Liver (tissue), 3 donors: Measurements from ENCODE around the gene LY86.

Source experiments
- FOXA1 ChIP-seq: IDR thresholded peaks from 2 replicates; pipeline ENCODE4 v1.6.1; 2016; ENCODE audit warnings: antibody characterized with exemption
- FOXA2 ChIP-seq: IDR thresholded peaks from 2 replicates; pipeline ENCODE4 v1.6.1; 2016; ENCODE audit warnings: antibody characterized with exemption
- JUND ChIP-seq, 2 donors: IDR thresholded peaks; 2 replicates each; pipeline ENCODE4 v1.6.1; 2016; ENCODE audit warnings: antibody characterized with exemption in 2 of 2
- RAD21 ChIP-seq, 2 donors: IDR thresholded peaks; 2 replicates each; pipeline ENCODE4 v1.6.1; 2016; ENCODE audit warnings: antibody characterized with exemption in 2 of 2, mild to moderate bottlenecking in 2 of 2
- RXRA ChIP-seq, 2 donors: IDR thresholded peaks; 2 replicates each; pipeline ENCODE4 v1.6.1; 2017 to 2018; ENCODE audit warnings: antibody characterized with exemption in 2 of 2, mild to moderate bottlenecking in 1 of 2
- SP1 ChIP-seq: IDR thresholded peaks from 2 replicates; pipeline ENCODE4 v1.6.1; 2018; ENCODE audit warnings: antibody characterized with exemption, mild to moderate bottlenecking
- TAF1 ChIP-seq: conservative IDR thresholded peaks from 2 replicates; pipeline ENCODE4 v1.6.1; 2016; ENCODE audit warnings: antibody characterized with exemption, mild to moderate bottlenecking
- YY1 ChIP-seq: IDR thresholded peaks from 2 replicates; pipeline ENCODE4 v1.6.1; 2016; ENCODE audit warnings: antibody characterized with exemption, mild to moderate bottlenecking
- TF ChIP-seq, protein P1 (sequence below): IDR thresholded peaks from 2 replicates; pipeline ENCODE4 v1.6.1; 2016; ENCODE audit warnings: antibody characterized with exemption
- TF ChIP-seq, protein P2 (sequence below): IDR thresholded peaks from 2 replicates; pipeline ENCODE4 v1.6.1; 2016; ENCODE audit warnings: antibody characterized with exemption
- TF ChIP-seq, protein P3 (sequence below): fragments of 150-350 bp; IDR thresholded peaks from 2 replicates; pipeline ENCODE4 v1.5.1; 2017; ENCODE audit warnings: improper control_type of control experiment, low read depth, low read length; ENCODE audit not compliant: missing input control
- TF ChIP-seq, protein P4 (sequence below): IDR thresholded peaks from 2 replicates; pipeline ENCODE4 v1.6.1; 2016; ENCODE audit warnings: antibody characterized with exemption, mild to moderate bottlenecking
- TF ChIP-seq, protein P5 (sequence below): IDR thresholded peaks from 2 replicates; pipeline ENCODE4 v1.6.1; 2016; ENCODE audit warnings: antibody characterized with exemption
- donor health status: healthy.
- donor health status: healthy.

DNA sequence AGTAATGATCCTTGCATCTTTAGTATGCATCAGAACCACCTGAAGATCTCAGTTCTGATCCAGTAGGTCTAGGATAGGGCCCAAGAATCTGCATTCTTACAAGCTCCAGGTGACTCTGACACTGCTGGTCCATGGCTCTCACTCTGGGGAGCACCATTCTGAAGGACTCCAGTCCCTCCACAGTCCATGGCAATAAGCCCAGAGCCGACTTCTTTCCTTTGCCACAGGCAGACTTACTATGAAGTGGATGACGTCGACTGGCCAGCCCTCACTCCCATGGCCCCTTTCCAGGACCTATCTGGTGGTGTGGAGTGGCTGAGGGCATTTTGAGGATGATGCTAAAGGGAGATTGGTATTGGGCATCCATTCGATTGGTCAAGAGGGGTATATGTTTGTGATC lies 21.8 kb upstream of the LY86 start:
- TF ChIP-seq, protein P1, sequence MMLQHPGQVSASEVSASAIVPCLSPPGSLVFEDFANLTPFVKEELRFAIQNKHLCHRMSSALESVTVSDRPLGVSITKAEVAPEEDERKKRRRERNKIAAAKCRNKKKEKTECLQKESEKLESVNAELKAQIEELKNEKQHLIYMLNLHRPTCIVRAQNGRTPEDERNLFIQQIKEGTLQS: no peak
- TF ChIP-seq RAD21 (IDR thresholded peaks at IDR 0.05): no peak
- TF ChIP-seq, protein P2, sequence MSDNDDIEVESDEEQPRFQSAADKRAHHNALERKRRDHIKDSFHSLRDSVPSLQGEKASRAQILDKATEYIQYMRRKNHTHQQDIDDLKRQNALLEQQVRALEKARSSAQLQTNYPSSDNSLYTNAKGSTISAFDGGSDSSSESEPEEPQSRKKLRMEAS: no peak
- TF ChIP-seq, protein P3, sequence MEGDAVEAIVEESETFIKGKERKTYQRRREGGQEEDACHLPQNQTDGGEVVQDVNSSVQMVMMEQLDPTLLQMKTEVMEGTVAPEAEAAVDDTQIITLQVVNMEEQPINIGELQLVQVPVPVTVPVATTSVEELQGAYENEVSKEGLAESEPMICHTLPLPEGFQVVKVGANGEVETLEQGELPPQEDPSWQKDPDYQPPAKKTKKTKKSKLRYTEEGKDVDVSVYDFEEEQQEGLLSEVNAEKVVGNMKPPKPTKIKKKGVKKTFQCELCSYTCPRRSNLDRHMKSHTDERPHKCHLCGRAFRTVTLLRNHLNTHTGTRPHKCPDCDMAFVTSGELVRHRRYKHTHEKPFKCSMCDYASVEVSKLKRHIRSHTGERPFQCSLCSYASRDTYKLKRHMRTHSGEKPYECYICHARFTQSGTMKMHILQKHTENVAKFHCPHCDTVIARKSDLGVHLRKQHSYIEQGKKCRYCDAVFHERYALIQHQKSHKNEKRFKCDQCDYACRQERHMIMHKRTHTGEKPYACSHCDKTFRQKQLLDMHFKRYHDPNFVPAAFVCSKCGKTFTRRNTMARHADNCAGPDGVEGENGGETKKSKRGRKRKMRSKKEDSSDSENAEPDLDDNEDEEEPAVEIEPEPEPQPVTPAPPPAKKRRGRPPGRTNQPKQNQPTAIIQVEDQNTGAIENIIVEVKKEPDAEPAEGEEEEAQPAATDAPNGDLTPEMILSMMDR: no peak
- TF ChIP-seq, protein P4, sequence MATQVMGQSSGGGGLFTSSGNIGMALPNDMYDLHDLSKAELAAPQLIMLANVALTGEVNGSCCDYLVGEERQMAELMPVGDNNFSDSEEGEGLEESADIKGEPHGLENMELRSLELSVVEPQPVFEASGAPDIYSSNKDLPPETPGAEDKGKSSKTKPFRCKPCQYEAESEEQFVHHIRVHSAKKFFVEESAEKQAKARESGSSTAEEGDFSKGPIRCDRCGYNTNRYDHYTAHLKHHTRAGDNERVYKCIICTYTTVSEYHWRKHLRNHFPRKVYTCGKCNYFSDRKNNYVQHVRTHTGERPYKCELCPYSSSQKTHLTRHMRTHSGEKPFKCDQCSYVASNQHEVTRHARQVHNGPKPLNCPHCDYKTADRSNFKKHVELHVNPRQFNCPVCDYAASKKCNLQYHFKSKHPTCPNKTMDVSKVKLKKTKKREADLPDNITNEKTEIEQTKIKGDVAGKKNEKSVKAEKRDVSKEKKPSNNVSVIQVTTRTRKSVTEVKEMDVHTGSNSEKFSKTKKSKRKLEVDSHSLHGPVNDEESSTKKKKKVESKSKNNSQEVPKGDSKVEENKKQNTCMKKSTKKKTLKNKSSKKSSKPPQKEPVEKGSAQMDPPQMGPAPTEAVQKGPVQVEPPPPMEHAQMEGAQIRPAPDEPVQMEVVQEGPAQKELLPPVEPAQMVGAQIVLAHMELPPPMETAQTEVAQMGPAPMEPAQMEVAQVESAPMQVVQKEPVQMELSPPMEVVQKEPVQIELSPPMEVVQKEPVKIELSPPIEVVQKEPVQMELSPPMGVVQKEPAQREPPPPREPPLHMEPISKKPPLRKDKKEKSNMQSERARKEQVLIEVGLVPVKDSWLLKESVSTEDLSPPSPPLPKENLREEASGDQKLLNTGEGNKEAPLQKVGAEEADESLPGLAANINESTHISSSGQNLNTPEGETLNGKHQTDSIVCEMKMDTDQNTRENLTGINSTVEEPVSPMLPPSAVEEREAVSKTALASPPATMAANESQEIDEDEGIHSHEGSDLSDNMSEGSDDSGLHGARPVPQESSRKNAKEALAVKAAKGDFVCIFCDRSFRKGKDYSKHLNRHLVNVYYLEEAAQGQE: no peak
- TF ChIP-seq TAF1: no peak
- no peak for TF ChIP-seq SP1
- TF ChIP-seq, protein P5, sequence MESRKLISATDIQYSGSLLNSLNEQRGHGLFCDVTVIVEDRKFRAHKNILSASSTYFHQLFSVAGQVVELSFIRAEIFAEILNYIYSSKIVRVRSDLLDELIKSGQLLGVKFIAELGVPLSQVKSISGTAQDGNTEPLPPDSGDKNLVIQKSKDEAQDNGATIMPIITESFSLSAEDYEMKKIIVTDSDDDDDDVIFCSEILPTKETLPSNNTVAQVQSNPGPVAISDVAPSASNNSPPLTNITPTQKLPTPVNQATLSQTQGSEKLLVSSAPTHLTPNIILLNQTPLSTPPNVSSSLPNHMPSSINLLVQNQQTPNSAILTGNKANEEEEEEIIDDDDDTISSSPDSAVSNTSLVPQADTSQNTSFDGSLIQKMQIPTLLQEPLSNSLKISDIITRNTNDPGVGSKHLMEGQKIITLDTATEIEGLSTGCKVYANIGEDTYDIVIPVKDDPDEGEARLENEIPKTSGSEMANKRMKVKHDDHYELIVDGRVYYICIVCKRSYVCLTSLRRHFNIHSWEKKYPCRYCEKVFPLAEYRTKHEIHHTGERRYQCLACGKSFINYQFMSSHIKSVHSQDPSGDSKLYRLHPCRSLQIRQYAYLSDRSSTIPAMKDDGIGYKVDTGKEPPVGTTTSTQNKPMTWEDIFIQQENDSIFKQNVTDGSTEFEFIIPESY: no peak
- no peak for TF ChIP-seq JUND (IDR thresholded peaks at IDR 0.05)
- no peak for TF ChIP-seq YY1
- TF ChIP-seq RXRA (IDR thresholded peaks at IDR 0.05): no peak
- TF ChIP-seq FOXA2: no peak
- no peak for TF ChIP-seq FOXA1
